ENCODE measurements around the gene HPCA.

DNA sequence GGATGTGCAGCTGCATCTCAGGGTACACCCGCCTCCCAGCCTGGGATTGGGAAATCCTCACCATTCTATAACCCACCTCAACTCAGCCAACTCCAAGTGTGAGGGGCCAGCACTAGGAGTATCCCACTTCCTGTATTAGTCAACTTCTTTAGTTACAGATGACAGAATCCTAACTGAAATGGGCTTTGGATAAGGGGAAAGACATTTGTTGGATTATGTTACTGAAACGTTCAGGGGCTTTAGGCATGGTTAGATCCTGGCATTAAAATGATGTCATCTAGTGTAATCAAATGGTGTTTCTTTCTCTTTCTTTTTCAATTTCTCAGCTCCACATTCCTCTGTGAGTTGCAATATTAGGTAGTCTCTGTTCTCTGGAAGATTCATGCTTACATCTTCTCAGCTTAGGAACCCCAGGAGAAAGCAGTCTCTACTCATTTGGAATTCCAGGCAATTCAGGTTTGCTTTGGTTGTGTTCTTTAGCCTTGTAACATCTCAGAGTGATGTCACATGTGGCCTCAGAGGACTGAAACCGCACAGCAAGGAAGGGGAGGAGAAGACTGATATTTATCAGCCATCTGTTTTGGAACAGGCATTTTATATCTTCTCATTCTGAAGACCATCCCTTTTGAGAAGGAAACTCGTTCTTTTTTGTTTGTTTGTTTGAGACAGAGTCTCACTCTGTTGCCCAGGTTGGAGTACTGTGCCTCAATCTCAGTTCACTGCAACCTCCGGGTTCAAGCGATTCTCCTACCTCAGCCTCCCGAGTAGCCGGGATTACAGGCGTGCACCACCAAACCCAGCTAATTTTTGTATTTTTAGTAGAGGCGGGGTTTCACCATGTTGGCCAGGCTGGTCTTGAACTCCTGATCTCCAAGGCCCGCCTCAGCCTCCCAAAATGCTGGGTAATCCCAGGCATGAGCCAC lies 33.8 kb downstream of the HPCA start:
- no peak for TF ChIP-seq POLR2A (IDR thresholded peaks at IDR 0.05)
- TF ChIP-seq, protein P1, sequence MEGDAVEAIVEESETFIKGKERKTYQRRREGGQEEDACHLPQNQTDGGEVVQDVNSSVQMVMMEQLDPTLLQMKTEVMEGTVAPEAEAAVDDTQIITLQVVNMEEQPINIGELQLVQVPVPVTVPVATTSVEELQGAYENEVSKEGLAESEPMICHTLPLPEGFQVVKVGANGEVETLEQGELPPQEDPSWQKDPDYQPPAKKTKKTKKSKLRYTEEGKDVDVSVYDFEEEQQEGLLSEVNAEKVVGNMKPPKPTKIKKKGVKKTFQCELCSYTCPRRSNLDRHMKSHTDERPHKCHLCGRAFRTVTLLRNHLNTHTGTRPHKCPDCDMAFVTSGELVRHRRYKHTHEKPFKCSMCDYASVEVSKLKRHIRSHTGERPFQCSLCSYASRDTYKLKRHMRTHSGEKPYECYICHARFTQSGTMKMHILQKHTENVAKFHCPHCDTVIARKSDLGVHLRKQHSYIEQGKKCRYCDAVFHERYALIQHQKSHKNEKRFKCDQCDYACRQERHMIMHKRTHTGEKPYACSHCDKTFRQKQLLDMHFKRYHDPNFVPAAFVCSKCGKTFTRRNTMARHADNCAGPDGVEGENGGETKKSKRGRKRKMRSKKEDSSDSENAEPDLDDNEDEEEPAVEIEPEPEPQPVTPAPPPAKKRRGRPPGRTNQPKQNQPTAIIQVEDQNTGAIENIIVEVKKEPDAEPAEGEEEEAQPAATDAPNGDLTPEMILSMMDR (IDR thresholded peaks at IDR 0.05): no peak
